Measurements from ENCODE around the gene OR4D5.

DNA sequence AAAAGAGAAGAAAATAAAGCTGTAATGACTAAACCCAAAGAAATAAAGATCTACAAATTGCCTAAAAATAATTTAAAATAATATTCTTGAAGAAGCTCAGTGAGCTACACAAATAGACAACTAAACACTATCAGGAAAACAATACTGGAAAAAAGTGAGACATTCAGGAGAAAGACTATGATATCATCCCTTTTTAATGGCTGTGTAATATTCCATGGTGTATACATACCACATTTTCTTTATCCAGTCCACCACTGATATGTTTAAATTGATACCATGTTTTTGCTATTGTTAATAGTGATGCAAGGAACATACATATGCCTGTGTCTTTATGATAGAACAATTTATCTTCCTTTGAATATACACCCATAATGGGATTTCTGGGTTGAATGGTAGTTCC, 17.3 kb downstream of the OR4D5 start:
- TF ChIP-seq, protein P1, sequence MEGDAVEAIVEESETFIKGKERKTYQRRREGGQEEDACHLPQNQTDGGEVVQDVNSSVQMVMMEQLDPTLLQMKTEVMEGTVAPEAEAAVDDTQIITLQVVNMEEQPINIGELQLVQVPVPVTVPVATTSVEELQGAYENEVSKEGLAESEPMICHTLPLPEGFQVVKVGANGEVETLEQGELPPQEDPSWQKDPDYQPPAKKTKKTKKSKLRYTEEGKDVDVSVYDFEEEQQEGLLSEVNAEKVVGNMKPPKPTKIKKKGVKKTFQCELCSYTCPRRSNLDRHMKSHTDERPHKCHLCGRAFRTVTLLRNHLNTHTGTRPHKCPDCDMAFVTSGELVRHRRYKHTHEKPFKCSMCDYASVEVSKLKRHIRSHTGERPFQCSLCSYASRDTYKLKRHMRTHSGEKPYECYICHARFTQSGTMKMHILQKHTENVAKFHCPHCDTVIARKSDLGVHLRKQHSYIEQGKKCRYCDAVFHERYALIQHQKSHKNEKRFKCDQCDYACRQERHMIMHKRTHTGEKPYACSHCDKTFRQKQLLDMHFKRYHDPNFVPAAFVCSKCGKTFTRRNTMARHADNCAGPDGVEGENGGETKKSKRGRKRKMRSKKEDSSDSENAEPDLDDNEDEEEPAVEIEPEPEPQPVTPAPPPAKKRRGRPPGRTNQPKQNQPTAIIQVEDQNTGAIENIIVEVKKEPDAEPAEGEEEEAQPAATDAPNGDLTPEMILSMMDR (conservative IDR thresholded peaks at IDR 0.05; ENCODE audit: low read depth, low read length), result no peak
- TF ChIP-seq EZH2phosphoT487 (IDR thresholded peaks at IDR 0.05; ENCODE audit: borderline replicate concordance, low read length), result no peak
- TF ChIP-seq EZH2 (IDR thresholded peaks at IDR 0.05; ENCODE audit: low read length, unreplicated experiment), result no peak

Data from PC-3 (cell line).